ENCODE results near the gene LARP1.

DNA sequence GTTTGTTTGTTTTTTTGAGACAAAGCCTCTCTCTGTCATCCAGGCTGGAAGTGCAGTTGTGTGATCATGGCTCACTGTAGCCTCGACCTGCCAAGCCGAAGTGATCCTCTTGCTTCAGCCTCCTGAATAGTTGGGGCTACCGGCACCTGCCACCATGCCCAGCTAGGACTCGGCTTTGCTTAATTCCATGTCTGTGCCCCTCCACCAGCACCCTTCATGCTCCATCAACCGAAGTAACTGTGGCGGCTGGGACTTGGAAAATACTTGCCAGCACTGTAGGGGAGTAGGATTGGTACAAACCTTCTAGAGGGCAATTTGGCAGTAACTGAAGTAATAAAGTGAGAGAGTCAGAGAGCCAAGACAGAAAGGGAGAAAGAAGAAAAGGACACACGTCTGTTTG lies 76.3 kb downstream of the LARP1 start:
- TF ChIP-seq, protein P1, sequence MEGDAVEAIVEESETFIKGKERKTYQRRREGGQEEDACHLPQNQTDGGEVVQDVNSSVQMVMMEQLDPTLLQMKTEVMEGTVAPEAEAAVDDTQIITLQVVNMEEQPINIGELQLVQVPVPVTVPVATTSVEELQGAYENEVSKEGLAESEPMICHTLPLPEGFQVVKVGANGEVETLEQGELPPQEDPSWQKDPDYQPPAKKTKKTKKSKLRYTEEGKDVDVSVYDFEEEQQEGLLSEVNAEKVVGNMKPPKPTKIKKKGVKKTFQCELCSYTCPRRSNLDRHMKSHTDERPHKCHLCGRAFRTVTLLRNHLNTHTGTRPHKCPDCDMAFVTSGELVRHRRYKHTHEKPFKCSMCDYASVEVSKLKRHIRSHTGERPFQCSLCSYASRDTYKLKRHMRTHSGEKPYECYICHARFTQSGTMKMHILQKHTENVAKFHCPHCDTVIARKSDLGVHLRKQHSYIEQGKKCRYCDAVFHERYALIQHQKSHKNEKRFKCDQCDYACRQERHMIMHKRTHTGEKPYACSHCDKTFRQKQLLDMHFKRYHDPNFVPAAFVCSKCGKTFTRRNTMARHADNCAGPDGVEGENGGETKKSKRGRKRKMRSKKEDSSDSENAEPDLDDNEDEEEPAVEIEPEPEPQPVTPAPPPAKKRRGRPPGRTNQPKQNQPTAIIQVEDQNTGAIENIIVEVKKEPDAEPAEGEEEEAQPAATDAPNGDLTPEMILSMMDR (IDR thresholded peaks at IDR 0.05): no peak
- no peak for TF ChIP-seq EZH2 (IDR thresholded peaks at IDR 0.05; ENCODE audit: borderline replicate concordance, insufficient read depth, low read depth, low read length, poor library complexity, severe bottlenecking)
